ENCODE data around the gene MGAT5B.
"Not testable (repeated sequence)": the region's sequence is repeated elsewhere in the genome, so short reads cannot be mapped to it uniquely, and the experiment has no call there.

The MGAT5B gene

GRCh38 chr17:76968707-76969597, 100.7 kb downstream of the MGAT5B start:
- H3K27me3 ChIP-seq (ENCODE audit: control insufficient read depth, insufficient read depth, low read length): no peaks in the 10 kb centered on the region

GRCh38 chr17:76969598-76970172, 101.5 kb downstream of the MGAT5B start:
- H3K4me1 ChIP-seq (ENCODE audit: control insufficient read depth, insufficient read depth, low read length): peaks cover 28% of the 10 kb centered on the region
- H3K27me3 ChIP-seq (ENCODE audit: control insufficient read depth, insufficient read depth, low read length): no peaks in the 10 kb centered on the region
- H3K4me3 ChIP-seq (ENCODE audit: low read depth, low read length): peak overlapping the region; percentile 66
- no peaks in the 10 kb centered on the region for H3K9me3 ChIP-seq (ENCODE audit: control insufficient read depth, insufficient read depth, low read length)
- peak overlapping the region; percentile 92 for H3K9ac ChIP-seq (ENCODE audit: low read depth, low read length)
- no peaks in the 10 kb centered on the region for H3K36me3 ChIP-seq (ENCODE audit: control insufficient read depth, insufficient read depth, low read length)
- H3K27ac ChIP-seq (ENCODE audit: low read depth, low read length): peak overlapping the region; percentile 99

More at GRCh38 chr17:76968707-76969597, 100.7 kb downstream of the MGAT5B start:
- H3K9me3 ChIP-seq (ENCODE audit: control insufficient read depth, insufficient read depth, low read length): no peaks in the 10 kb centered on the region
- H3K36me3 ChIP-seq (ENCODE audit: control insufficient read depth, insufficient read depth, low read length): no peaks in the 10 kb centered on the region
- H3K9ac ChIP-seq (ENCODE audit: low read depth, low read length): peak overlapping the region; percentile 92
- peak overlapping the region; percentile 66 for H3K4me3 ChIP-seq (ENCODE audit: low read depth, low read length)
- H3K4me1 ChIP-seq (ENCODE audit: control insufficient read depth, insufficient read depth, low read length): peaks cover 28% of the 10 kb centered on the region
- H3K27ac ChIP-seq (ENCODE audit: low read depth, low read length): peak overlapping the region; percentile 99

GRCh38 chr17:76970228-76970627, 102.0 kb downstream of the MGAT5B start:
- H3K9me3 ChIP-seq (ENCODE audit: control insufficient read depth, insufficient read depth, low read length): not testable (repeated sequence)

GRCh38 chr17:76972046-76972641, 103.9 kb downstream of the MGAT5B start:
- Histone ChIP-seq H3K27me3 (ENCODE audit: control insufficient read depth, insufficient read depth, low read length) (no peaks in the 10 kb centered on the region), H3K36me3 (ENCODE audit: control insufficient read depth, insufficient read depth, low read length) (no peaks in the 10 kb centered on the region), H3K9ac (ENCODE audit: low read depth, low read length) (no peak overlapping the region), H3K4me3 (ENCODE audit: low read depth, low read length) (no peak overlapping the region), H3K4me1 (ENCODE audit: control insufficient read depth, insufficient read depth, low read length) (peaks cover 20% of the 10 kb centered on the region), H3K9me3 (ENCODE audit: control insufficient read depth, insufficient read depth, low read length) (no peaks in the 10 kb centered on the region), H3K27ac (ENCODE audit: low read depth, low read length) (no peak overlapping the region)

More at GRCh38 chr17:76970228-76970627, 102.0 kb downstream of the MGAT5B start:
- H3K9ac ChIP-seq (ENCODE audit: low read depth, low read length); H3K27me3 ChIP-seq (ENCODE audit: control insufficient read depth, insufficient read depth, low read length); H3K4me3 ChIP-seq (ENCODE audit: low read depth, low read length); H3K36me3 ChIP-seq (ENCODE audit: control insufficient read depth, insufficient read depth, low read length): not testable (repeated sequence)
- peak overlapping the region; percentile 99 for H3K27ac ChIP-seq (ENCODE audit: low read depth, low read length)
- H3K4me1 ChIP-seq (ENCODE audit: control insufficient read depth, insufficient read depth, low read length): peaks cover 28% of the 10 kb centered on the region

GRCh38 chr17:76973040-76973439, 104.8 kb downstream of the MGAT5B start:
- no peak overlapping the region for H3K27ac ChIP-seq (ENCODE audit: low read depth, low read length)
- no peaks in the 10 kb centered on the region for H3K27me3 ChIP-seq (ENCODE audit: control insufficient read depth, insufficient read depth, low read length)
- H3K9me3 ChIP-seq (ENCODE audit: control insufficient read depth, insufficient read depth, low read length): no peaks in the 10 kb centered on the region
- no peak overlapping the region for H3K4me3 ChIP-seq (ENCODE audit: low read depth, low read length)
- no peaks in the 10 kb centered on the region for H3K36me3 ChIP-seq (ENCODE audit: control insufficient read depth, insufficient read depth, low read length)
- H3K9ac ChIP-seq (ENCODE audit: low read depth, low read length): no peak overlapping the region
- H3K4me1 ChIP-seq (ENCODE audit: control insufficient read depth, insufficient read depth, low read length): peaks cover 16% of the 10 kb centered on the region

GRCh38 chr17:76974721-76975120, 106.5 kb downstream of the MGAT5B start:
- H3K4me3 ChIP-seq (ENCODE audit: low read depth, low read length): no peak overlapping the region
- no peaks in the 10 kb centered on the region for H3K9me3 ChIP-seq (ENCODE audit: control insufficient read depth, insufficient read depth, low read length)
- no peak overlapping the region for H3K9ac ChIP-seq (ENCODE audit: low read depth, low read length)
- H3K36me3 ChIP-seq (ENCODE audit: control insufficient read depth, insufficient read depth, low read length): no peaks in the 10 kb centered on the region
- peaks cover 14% of the 10 kb centered on the region for H3K4me1 ChIP-seq (ENCODE audit: control insufficient read depth, insufficient read depth, low read length)
- no peaks in the 10 kb centered on the region for H3K27me3 ChIP-seq (ENCODE audit: control insufficient read depth, insufficient read depth, low read length)
- no peak overlapping the region for H3K27ac ChIP-seq (ENCODE audit: low read depth, low read length)

GRCh38 chr17:76978050-76978449, 109.8 kb downstream of the MGAT5B start:
- not testable (repeated sequence) for H3K27me3 ChIP-seq (ENCODE audit: control insufficient read depth, insufficient read depth, low read length); H3K36me3 ChIP-seq (ENCODE audit: control insufficient read depth, insufficient read depth, low read length); H3K9me3 ChIP-seq (ENCODE audit: control insufficient read depth, insufficient read depth, low read length); H3K9ac ChIP-seq (ENCODE audit: low read depth, low read length); H3K4me3 ChIP-seq (ENCODE audit: low read depth, low read length); H3K27ac ChIP-seq (ENCODE audit: low read depth, low read length)
- H3K4me1 ChIP-seq (ENCODE audit: control insufficient read depth, insufficient read depth, low read length): peaks cover 12% of the 10 kb centered on the region; the same call in 1 of the 2 replicates

GRCh38 chr17:76981545-76982295, 113.5 kb downstream of the MGAT5B start:
- Histone ChIP-seq H3K36me3 (ENCODE audit: control insufficient read depth, insufficient read depth, low read length) (no peaks in the 10 kb centered on the region), H3K27ac (ENCODE audit: low read depth, low read length) (no peak overlapping the region), H3K4me1 (ENCODE audit: control insufficient read depth, insufficient read depth, low read length) (peaks cover 16% of the 10 kb centered on the region; the same call in 1 of the 2 replicates), H3K27me3 (ENCODE audit: control insufficient read depth, insufficient read depth, low read length) (no peaks in the 10 kb centered on the region), H3K4me3 (ENCODE audit: low read depth, low read length) (no peak overlapping the region), H3K9ac (ENCODE audit: low read depth, low read length) (no peak overlapping the region), H3K9me3 (ENCODE audit: control insufficient read depth, insufficient read depth, low read length) (no peaks in the 10 kb centered on the region)

GRCh38 chr17:76982408-76983074, 114.3 kb downstream of the MGAT5B start:
- Histone ChIP-seq H3K36me3 (ENCODE audit: control insufficient read depth, insufficient read depth, low read length) (no peaks in the 10 kb centered on the region), H3K4me3 (ENCODE audit: low read depth, low read length) (no peak overlapping the region), H3K27ac (ENCODE audit: low read depth, low read length) (no peak overlapping the region), H3K9me3 (ENCODE audit: control insufficient read depth, insufficient read depth, low read length) (no peaks in the 10 kb centered on the region), H3K4me1 (ENCODE audit: control insufficient read depth, insufficient read depth, low read length) (peaks cover 16% of the 10 kb centered on the region; the same call in 1 of the 2 replicates), H3K9ac (ENCODE audit: low read depth, low read length) (no peak overlapping the region), H3K27me3 (ENCODE audit: control insufficient read depth, insufficient read depth, low read length) (no peaks in the 10 kb centered on the region)

GRCh38 chr17:76983075-76983775, 115.0 kb downstream of the MGAT5B start:
- Histone ChIP-seq H3K36me3 (ENCODE audit: control insufficient read depth, insufficient read depth, low read length) (no peaks in the 10 kb centered on the region), H3K4me1 (ENCODE audit: control insufficient read depth, insufficient read depth, low read length) (peaks cover 16% of the 10 kb centered on the region; the same call in 1 of the 2 replicates), H3K9me3 (ENCODE audit: control insufficient read depth, insufficient read depth, low read length) (no peaks in the 10 kb centered on the region), H3K4me3 (ENCODE audit: low read depth, low read length) (no peak overlapping the region), H3K27me3 (ENCODE audit: control insufficient read depth, insufficient read depth, low read length) (no peaks in the 10 kb centered on the region), H3K27ac (ENCODE audit: low read depth, low read length) (no peak overlapping the region), H3K9ac (ENCODE audit: low read depth, low read length) (no peak overlapping the region)
